H1 (cell line): ENCODE measurements around the gene C11orf98. TPM values are rescaled to one million over a fixed set of nuclear protein-coding genes. Genes with fewer than 3 reads are reported as not detected.

ENCODE experiments used
- RAD21 ChIP-seq, 2 experiments: IDR thresholded peaks in 1 of 2; conservative IDR thresholded peaks in 1 of 2; 2 replicates each; pipeline ENCODE4 v1.6.1; 2011; ENCODE audit warnings: low read depth in 2 of 2, low read length in 2 of 2, improper control_type of control experiment in 1 of 2, inconsistent platforms in 1 of 2, mild to moderate bottlenecking in 1 of 2, moderate library complexity in 1 of 2
- SIRT6 ChIP-seq: IDR thresholded peaks from one replicate; pipeline ENCODE4 v1.7.1; 2012; ENCODE audit warnings: low read length, inconsistent platforms
- TBP ChIP-seq: IDR thresholded peaks from 2 replicates; pipeline ENCODE4 v1.6.1; 2011; ENCODE audit warnings: low read depth, low read length, improper control_type of control experiment
- polyA plus RNA-seq, 7 experiments: library from polyadenylated mRNA; depleted of rRNA in 3 of 7; stranded (reverse) in 5 of 7; unstranded in 2 of 7; fragments of >200 nt in 5 of 7; fragments of 200-250 nt in 2 of 7; gene quantifications; 1 replicate in 5 of 7; 2 replicates in 1 of 7; 4 replicates in 1 of 7; pipeline versions ENCODE4 v1.2.1 to v1.2.3, GENCODE V29; 2011 to 2013; ENCODE audit warnings: missing spikeins in 2 of 7, mixed read lengths in 2 of 7
- total RNA-seq: library from RNA; stranded (reverse); fragmentation: NEBNext Ultra II Directional; extraction: Animal tissue kit (Norgen Biotek cat#: 25700); gene quantifications from 2 replicates; pipeline ENCODE4 v1.2.1, GENCODE V29; 2021

Gene C11orf98
- total and polyA plus RNA-seq, 2 of the 8 experiments (the other 6 are each of a cell fraction or from before 2014, with no cell fraction given), result 68.0 to 171 TPM

GRCh38 chr11:62621567-62622470, 43.2 kb downstream of the C11orf98 start, which contains the start of gene B3GAT3 (continued):
- TF ChIP-seq TBP (peak; percentile 50; the same call in 1 of the 2 replicates), SIRT6 (no peak), RAD21 (IDR thresholded peaks at IDR 0.05 in 1 of 2, conservative IDR thresholded peaks at IDR 0.05 in 1 of 2; ENCODE audit: low read depth in 2 of 2, low read length in 2 of 2) (peak; percentile 0; a peak in 2 of 4 replicates)
